ENCODE measurements around the gene LMX1B.
"Not testable (repeated sequence)": the region's sequence is repeated elsewhere in the genome, so short reads cannot be mapped to it uniquely, and the experiment has no call there.

Gene LMX1B

GRCh38 chr9:126724226-126724625, 110.5 kb downstream of the LMX1B start:
- no peak for TF ChIP-seq CTCF (IDR thresholded peaks at IDR 0.05; ENCODE audit: low read depth, low read length)
- in situ Hi-C loops (cut with HindIII; ENCODE audit: low sequenced_read_pairs): no loop called here

GRCh38 chr9:126725485-126725884, 111.8 kb downstream of the LMX1B start:
- H3K4me3 ChIP-seq (ENCODE audit: low read depth, low read length); DNase-seq (ENCODE audit: low read depth, low spot score); in situ Hi-C loops (cut with HindIII; ENCODE audit: low sequenced_read_pairs): not testable (repeated sequence)

More at GRCh38 chr9:126724226-126724625, 110.5 kb downstream of the LMX1B start:
- H3K4me3 ChIP-seq (ENCODE audit: low read depth, low read length): no peak overlapping the region
- DNase-seq (ENCODE audit: low read depth, low spot score): no peak

GRCh38 chr9:126728210-126728609, 114.5 kb downstream of the LMX1B start:
- DNase-seq (ENCODE audit: low read depth, low spot score); H3K4me3 ChIP-seq (ENCODE audit: low read depth, low read length); in situ Hi-C loops (cut with HindIII; ENCODE audit: low sequenced_read_pairs): not testable (repeated sequence)

GRCh38 chr9:126730592-126730991, 116.9 kb downstream of the LMX1B start:
- DNase-seq (ENCODE audit: low read depth, low spot score); in situ Hi-C loops (cut with HindIII; ENCODE audit: low sequenced_read_pairs); H3K4me3 ChIP-seq (ENCODE audit: low read depth, low read length): not testable (repeated sequence)

- TF ChIP-seq CTCF (IDR thresholded peaks at IDR 0.05; ENCODE audit: low read depth, low read length): no peak
- in situ Hi-C loops (cut with HindIII; ENCODE audit: low sequenced_read_pairs): no loop called here
- H3K4me3 ChIP-seq (ENCODE audit: low read depth, low read length): no peak overlapping the region
- DNase-seq (ENCODE audit: low read depth, low spot score): no peak
These were observed 119.3 kb downstream of the LMX1B start for GRCh38 chr9:126733005-126733404.

- H3K4me3 ChIP-seq (ENCODE audit: low read depth, low read length): no peak overlapping the region
- DNase-seq (ENCODE audit: low read depth, low spot score): no peak
- TF ChIP-seq CTCF (IDR thresholded peaks at IDR 0.05; ENCODE audit: low read depth, low read length): no peak
- in situ Hi-C loops (cut with HindIII; ENCODE audit: low sequenced_read_pairs): no loop called here
These were observed 121.1 kb downstream of the LMX1B start for GRCh38 chr9:126734877-126735276.

- TF ChIP-seq CTCF (IDR thresholded peaks at IDR 0.05; ENCODE audit: low read depth, low read length): no peak
- DNase-seq (ENCODE audit: low read depth, low spot score): no peak
- in situ Hi-C loops (cut with HindIII; ENCODE audit: low sequenced_read_pairs): no loop called here
These were observed 121.8 kb downstream of the LMX1B start for GRCh38 chr9:126735482-126735881.

GRCh38 chr9:126738553-126738952, 124.8 kb downstream of the LMX1B start:
- no peak for TF ChIP-seq CTCF (IDR thresholded peaks at IDR 0.05; ENCODE audit: low read depth, low read length)
- no peak overlapping the region for H3K4me3 ChIP-seq (ENCODE audit: low read depth, low read length)
- in situ Hi-C loops (cut with HindIII; ENCODE audit: low sequenced_read_pairs): no loop called here
- no peak for DNase-seq (ENCODE audit: low read depth, low spot score)

More at GRCh38 chr9:126735482-126735881, 121.8 kb downstream of the LMX1B start:
- no peak overlapping the region for H3K4me3 ChIP-seq (ENCODE audit: low read depth, low read length)
